ENCODE results near the gene HOXA4. TPM values are rescaled to one million over a fixed set of nuclear protein-coding genes. Genes with fewer than 3 reads are reported as not detected.
A peak's percentile ranks its signal among the peaks of the same experiment; 100 is the strongest.

HOXA4 gene
- total RNA-seq, 1 donor from 2014 or later = 2.1 TPM

DNA sequence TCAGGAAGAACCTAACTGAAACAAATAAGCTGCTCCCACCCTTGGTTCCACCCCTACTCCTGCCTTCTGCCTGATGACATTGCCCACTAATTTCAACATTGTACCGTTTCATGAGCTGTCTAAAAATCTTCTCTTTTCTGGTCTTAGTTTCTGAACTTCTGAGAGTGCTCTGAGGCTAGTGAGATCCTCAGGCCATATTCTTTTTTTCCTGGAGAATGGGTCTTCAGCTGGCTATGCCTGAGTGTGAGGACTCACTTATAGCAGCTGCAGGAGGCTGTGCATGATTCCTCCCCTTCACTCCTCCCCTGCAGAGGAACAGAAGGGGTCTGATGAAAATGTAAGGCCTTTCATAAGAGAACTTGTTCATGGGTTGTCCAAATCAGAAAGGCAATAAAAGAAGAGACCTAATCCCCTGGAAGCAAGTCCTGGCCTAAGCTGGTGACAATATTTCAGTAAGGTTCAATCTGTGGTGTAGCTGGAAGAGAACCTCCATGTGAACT is 11.1 kb downstream of the HOXA4 start:
- TF ChIP-seq CTCF (IDR thresholded peaks at IDR 0.05) = no peak
- no peak for DNase-seq (ENCODE audit: low spot score in 2 of 2)
- no peaks in the 10 kb centered on the region for H3K36me3 ChIP-seq
- intact Hi-C loops (cut with DNase I) = loop anchor here (10.0 kb wide), 1 partner anchor 1295 kb away; the partner anchor contains the start of gene CREB5
- H3K27me3 ChIP-seq = no peaks in the 10 kb centered on the region
- H3K9me3 ChIP-seq = no peaks in the 10 kb centered on the region
- H3K27ac ChIP-seq = peak overlapping the region; percentile 89 to 97
- peaks cover 0 to 22% of the 10 kb centered on the region in 2 donors for H3K4me1 ChIP-seq
- H3K4me3 ChIP-seq = peak overlapping the region in 1 of 2 donors; percentile 63

DNA sequence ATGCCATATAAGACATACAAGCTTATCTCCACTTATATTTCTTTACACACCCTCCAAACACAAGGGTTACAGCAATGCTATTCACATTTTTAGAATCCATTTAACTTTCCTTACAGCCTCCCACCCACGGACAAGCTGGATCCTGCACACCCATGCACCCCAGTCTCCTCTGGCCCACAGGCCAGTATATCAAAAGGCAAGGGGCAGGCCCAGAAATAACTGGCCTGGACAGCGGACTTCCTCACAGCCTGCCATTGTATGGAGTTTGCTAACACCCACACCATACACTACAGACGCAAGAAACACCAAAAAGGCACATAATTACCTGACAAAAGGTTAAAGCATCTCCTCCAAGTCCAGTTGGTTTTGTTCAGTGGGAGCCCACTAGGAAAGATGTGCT is 12.0 kb downstream of the HOXA4 start:
- Histone ChIP-seq H3K27ac (peak overlapping the region; percentile 89 to 97), H3K9me3 (no peaks in the 10 kb centered on the region), H3K36me3 (no peaks in the 10 kb centered on the region), H3K27me3 (no peaks in the 10 kb centered on the region), H3K4me3 (peak overlapping the region; percentile 63 to 66), H3K4me1 (peaks cover 0 to 22% of the 10 kb centered on the region in 2 donors)
- no peak for TF ChIP-seq CTCF (IDR thresholded peaks at IDR 0.05)
- intact Hi-C loops (cut with DNase I) = loop anchor here (10.0 kb wide), 1 partner anchor 1296 kb away; the partner anchor contains the start of gene CREB5
- DNase-seq (ENCODE audit: low spot score in 2 of 2) = no peak

- intact Hi-C loops (cut with DNase I) = loop anchor here (10.0 kb wide), 1 partner anchor 1297 kb away; the partner anchor contains the start of gene CREB5
- peaks cover 0 to 22% of the 10 kb centered on the region in 2 donors for H3K4me1 ChIP-seq
- H3K36me3 ChIP-seq = no peaks in the 10 kb centered on the region
- DNase-seq (ENCODE audit: low spot score in 2 of 2) = no peak
- peak overlapping the region; percentile 89 to 97 for H3K27ac ChIP-seq
- H3K4me3 ChIP-seq = peak overlapping the region; percentile 63 to 66
- no peaks in the 10 kb centered on the region for H3K27me3 ChIP-seq
- no peaks in the 10 kb centered on the region for H3K9me3 ChIP-seq
- no peak for TF ChIP-seq CTCF (IDR thresholded peaks at IDR 0.05)
These were observed 12.6 kb downstream of the HOXA4 start for GRCh38 chr7:27117887-27118491.

DNA sequence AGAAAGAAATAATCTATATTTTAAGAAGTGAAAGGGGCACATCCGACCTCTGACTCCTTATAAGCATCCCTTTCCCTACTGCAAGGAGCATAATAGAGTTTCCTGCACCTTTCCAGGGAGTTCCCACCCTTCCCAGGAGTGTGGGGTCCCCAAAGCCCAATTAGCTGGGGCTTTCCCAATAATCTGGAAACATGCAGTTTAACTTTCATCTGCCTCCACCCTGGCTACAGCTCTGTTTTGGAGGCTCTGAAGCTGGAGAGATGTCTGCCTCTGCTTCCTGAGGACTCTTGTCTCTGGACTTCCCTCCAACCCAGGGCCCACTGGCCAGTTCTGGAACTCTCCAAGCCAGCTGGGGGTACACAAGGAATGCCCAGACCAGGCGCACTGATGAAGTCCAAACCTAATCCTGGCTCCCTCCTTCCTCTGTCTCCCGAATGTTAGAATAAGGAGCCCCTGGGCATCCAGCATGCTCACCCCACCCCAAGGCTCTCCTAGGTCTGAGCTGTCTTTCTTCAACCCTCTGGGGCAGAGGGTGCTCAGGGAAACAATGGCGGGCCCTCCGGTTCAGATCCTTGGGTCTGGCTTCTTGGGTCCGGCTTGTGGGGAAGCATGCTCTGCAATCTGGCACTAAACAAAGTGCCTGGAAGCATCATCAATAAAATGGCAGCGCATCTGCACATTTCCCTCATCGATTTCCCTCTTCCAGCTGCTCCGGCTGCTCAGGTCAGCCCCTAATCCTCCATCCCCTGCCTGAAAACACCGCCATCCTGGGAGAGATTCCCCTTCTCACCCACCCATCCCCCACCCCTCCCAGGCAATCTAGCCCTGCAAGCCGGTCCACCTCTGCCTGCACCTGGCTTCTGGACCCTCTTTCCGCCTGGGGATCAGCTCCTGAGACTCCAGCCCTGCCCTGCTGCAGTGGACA is 13.3 kb downstream of the HOXA4 start:
- Histone ChIP-seq H3K36me3 (no peaks in the 10 kb centered on the region), H3K4me1 (peaks cover 0 to 22% of the 10 kb centered on the region in 2 donors), H3K9me3 (no peaks in the 10 kb centered on the region), H3K27ac (peak overlapping the region; percentile 89 to 97), H3K4me3 (peak overlapping the region; percentile 63 to 66), H3K27me3 (no peaks in the 10 kb centered on the region)
- no peak for DNase-seq (ENCODE audit: low spot score in 2 of 2)
- intact Hi-C loops (cut with DNase I) = loop anchor here (10.0 kb wide), 1 partner anchor 1298 kb away; the partner anchor contains the start of gene CREB5
- TF ChIP-seq CTCF (IDR thresholded peaks at IDR 0.05) = no peak

DNA sequence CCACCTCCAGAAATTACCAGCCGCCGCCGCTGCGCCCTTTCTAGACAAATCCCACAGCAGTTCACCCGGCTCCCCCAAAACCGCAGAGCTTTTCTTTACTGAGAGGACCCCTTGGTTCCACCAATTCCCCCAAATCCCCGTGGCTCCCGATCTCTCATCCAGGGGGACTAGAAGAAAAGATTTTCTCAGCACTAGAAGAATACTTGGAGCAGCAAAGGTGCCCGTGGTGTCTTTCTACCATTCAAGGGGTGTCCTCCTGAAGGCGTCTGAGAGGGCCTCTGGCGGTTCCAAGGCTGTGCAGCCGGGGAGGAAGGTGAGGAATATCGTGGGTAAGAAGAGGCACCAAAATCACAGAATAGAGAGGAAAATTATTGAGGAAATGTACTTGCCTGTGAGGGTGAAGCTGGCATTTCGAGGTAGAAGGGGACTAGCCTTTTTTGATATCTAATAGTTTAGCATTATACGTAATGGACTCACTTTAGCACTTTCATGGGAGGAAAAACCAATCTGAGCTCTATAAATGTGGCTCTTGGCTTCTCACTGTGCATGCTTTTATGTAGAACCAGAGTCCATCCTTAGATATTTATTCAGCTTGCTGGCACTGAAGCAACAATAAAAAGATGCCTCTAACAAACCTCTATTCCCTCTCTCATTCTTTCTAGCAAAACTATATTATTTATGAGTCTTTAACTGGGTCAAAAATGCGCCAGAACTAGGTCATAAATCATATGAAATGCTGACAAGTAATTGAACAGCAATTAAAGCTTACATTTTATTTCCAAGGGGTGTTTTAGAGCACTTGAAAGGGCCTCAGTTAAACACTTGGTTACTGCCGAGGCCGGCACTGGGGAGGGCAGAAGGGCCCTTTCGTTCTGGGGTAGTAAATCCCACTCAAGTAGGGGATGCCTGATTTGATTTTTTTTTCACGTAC is 14.3 kb downstream of the HOXA4 start:
- no peak for TF ChIP-seq CTCF (IDR thresholded peaks at IDR 0.05)
- H3K36me3 ChIP-seq = no peaks in the 10 kb centered on the region
- intact Hi-C loops (cut with DNase I) = loop anchor here (10.0 kb wide), 1 partner anchor 1299 kb away; the partner anchor contains the start of gene CREB5
- no peaks in the 10 kb centered on the region for H3K27me3 ChIP-seq
- no peaks in the 10 kb centered on the region for H3K9me3 ChIP-seq
- H3K4me3 ChIP-seq = peak overlapping the region; percentile 63 to 66
- no peak for DNase-seq (ENCODE audit: low spot score in 2 of 2)
- peak overlapping the region; percentile 89 to 97 for H3K27ac ChIP-seq
- peaks cover 0 to 22% of the 10 kb centered on the region in 2 donors for H3K4me1 ChIP-seq
